Transverse colon (tissue), 3 donors: ENCODE results near the gene PIGT.
A peak's percentile ranks its signal among the peaks of the same experiment; 100 is the strongest.

Experiments
- CTCF ChIP-seq, 5 experiments: fragments of 200-600 bp in 3 of 5; fragments of 450-650 bp in 2 of 5; sonication (generic) in 3 of 5; IDR thresholded peaks; 1 replicate in 2 of 5; 2 replicates in 3 of 5; pipeline ENCODE4 v1.5.1; 2016 to 2017; ENCODE audit warnings: antibody characterized with exemption in 5 of 5, inconsistent platforms in 3 of 5, mild to moderate bottlenecking in 2 of 5, moderate library complexity in 1 of 5
- POLR2A ChIP-seq: fragments of 450-650 bp; IDR thresholded peaks from one replicate; pipeline ENCODE4 v1.6.1; 2016; ENCODE audit warnings: antibody characterized with exemption, mild to moderate bottlenecking, moderate library complexity

- TF ChIP-seq CTCF (IDR thresholded peaks at IDR 0.05): peak in 1 of 5 experiments; percentile 9
- peak; percentile 97 for TF ChIP-seq POLR2A
Measured at GRCh38 chr20:45415822-45416637, at the start of gene PIGT.
